ENCODE results near the gene PTPN1.

DNA sequence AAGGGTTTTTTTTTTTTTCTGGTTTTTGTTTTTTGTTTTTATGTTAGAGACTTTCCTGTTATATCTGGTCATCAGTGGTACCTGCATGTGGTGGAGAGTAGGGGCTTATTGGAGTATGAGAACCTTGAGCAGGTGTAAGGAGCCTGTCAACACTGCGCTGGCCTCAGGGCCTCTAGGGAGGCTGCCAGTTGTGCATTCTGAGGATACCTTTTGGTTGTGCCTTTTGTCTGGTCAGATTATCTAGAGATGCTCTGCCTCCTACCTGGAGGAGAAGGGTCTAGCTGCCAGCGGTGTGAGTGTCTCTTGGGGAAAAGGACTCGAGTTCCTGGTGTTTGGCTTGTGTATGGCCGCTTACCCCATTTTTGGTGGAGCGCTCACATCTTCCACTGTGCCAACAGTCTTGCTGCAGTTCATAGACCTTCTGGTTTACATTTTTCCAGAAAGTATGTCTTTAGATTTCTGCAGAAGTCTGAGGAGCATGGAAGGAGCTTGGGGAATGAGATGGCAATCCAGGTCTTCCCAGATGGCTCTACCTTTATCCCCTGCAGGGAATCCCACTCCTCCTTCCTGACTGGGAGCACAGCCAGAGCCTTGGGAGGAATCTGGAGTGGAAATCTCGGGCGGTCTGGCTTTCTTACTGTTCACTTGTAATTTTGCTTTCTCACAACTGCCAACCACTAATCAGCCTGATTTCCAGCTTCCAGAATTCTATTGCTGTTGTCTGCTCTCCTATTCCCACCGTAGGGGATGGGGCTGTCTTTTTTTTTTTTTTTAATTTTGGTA, 49.9 kb downstream of the PTPN1 start:
- TF ChIP-seq, protein P1, sequence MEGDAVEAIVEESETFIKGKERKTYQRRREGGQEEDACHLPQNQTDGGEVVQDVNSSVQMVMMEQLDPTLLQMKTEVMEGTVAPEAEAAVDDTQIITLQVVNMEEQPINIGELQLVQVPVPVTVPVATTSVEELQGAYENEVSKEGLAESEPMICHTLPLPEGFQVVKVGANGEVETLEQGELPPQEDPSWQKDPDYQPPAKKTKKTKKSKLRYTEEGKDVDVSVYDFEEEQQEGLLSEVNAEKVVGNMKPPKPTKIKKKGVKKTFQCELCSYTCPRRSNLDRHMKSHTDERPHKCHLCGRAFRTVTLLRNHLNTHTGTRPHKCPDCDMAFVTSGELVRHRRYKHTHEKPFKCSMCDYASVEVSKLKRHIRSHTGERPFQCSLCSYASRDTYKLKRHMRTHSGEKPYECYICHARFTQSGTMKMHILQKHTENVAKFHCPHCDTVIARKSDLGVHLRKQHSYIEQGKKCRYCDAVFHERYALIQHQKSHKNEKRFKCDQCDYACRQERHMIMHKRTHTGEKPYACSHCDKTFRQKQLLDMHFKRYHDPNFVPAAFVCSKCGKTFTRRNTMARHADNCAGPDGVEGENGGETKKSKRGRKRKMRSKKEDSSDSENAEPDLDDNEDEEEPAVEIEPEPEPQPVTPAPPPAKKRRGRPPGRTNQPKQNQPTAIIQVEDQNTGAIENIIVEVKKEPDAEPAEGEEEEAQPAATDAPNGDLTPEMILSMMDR (IDR thresholded peaks at IDR 0.05) = no peak
- TF ChIP-seq TEAD4 (IDR thresholded peaks at IDR 0.05; ENCODE audit: borderline replicate concordance, insufficient read depth) = no peak
- TF ChIP-seq EP300 (IDR thresholded peaks at IDR 0.05; ENCODE audit: borderline replicate concordance in 1 of 2, low read depth in 1 of 2, low read length in 1 of 2) = no peak
- no peak for TF ChIP-seq CHD2 (IDR thresholded peaks at IDR 0.05; ENCODE audit: low read length, partially characterized antibody)
- TF ChIP-seq EZH2phosphoT487 (IDR thresholded peaks at IDR 0.05; ENCODE audit: borderline replicate concordance, low read depth) = no peak
- no peak for TF ChIP-seq YY1 (IDR thresholded peaks at IDR 0.05; ENCODE audit: low read depth)
- TF ChIP-seq FOSL2 (IDR thresholded peaks at IDR 0.05; ENCODE audit: borderline replicate concordance, low read depth) = no peak
- TF ChIP-seq, protein P2, sequence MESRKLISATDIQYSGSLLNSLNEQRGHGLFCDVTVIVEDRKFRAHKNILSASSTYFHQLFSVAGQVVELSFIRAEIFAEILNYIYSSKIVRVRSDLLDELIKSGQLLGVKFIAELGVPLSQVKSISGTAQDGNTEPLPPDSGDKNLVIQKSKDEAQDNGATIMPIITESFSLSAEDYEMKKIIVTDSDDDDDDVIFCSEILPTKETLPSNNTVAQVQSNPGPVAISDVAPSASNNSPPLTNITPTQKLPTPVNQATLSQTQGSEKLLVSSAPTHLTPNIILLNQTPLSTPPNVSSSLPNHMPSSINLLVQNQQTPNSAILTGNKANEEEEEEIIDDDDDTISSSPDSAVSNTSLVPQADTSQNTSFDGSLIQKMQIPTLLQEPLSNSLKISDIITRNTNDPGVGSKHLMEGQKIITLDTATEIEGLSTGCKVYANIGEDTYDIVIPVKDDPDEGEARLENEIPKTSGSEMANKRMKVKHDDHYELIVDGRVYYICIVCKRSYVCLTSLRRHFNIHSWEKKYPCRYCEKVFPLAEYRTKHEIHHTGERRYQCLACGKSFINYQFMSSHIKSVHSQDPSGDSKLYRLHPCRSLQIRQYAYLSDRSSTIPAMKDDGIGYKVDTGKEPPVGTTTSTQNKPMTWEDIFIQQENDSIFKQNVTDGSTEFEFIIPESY (IDR thresholded peaks at IDR 0.05; ENCODE audit: borderline replicate concordance, low read depth) = no peak
- no peak for TF ChIP-seq MXI1 (IDR thresholded peaks at IDR 0.05; ENCODE audit: low read depth, low read length)
- no peak for TF ChIP-seq FOXM1 (IDR thresholded peaks at IDR 0.05; ENCODE audit: low read depth)
- TF ChIP-seq SIN3A (IDR thresholded peaks at IDR 0.05; ENCODE audit: borderline replicate concordance, low read depth, low read length) = no peak
